HG02870 (cell line): ENCODE results near the gene KCNH1.

Source experiments
- ATAC-seq: cut with Tn5 transposase; IDR thresholded peaks from one replicate; pipeline ENCODE4 v1.9.1; 2021; ENCODE audit warnings: mild to moderate bottlenecking, moderate library complexity; ENCODE audit not compliant: unreplicated experiment

The KCNH1 gene

GRCh38 chr1:210882414-210883221 is 251.3 kb downstream of the KCNH1 start:
- no peak for ATAC-seq

DNA sequence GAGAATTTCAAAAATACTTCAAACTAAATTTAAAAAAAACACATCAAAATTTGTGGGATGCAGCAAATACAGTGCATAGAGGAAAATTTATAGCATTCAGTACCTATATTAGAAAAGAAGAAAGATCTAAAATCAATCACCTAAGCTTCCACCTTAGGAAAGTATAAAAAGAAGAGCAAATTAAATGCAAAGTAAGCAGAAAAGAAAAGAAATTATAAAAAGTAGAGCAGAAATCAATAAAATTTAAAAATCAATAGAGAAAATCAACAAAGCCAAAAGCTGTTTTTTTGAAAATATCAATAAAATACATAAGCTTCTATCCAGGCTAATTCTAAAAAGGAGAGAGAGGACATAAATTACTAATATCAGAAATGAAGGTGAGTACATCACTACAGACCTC is 255.4 kb downstream of the KCNH1 start:
- ATAC-seq = no peak

DNA sequence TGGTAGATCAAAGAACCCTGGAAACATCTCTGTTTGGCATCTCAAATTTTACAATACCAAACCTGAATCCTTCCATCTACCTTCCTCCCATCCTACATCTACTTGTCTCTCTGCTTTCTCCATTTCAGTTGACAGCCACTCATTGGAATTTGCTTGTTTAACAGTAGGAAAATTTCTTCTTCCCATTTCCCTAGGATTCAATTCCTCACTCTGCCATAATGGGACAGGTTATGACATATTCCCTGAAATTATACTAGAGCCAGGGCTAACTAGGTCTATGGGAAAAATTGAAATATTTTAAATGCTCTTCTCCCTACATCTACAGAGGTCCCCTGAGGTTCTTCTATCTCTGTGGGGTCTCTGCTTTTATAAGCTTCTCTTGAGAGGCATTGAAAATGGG is 257.7 kb downstream of the KCNH1 start:
- ATAC-seq = no peak

DNA sequence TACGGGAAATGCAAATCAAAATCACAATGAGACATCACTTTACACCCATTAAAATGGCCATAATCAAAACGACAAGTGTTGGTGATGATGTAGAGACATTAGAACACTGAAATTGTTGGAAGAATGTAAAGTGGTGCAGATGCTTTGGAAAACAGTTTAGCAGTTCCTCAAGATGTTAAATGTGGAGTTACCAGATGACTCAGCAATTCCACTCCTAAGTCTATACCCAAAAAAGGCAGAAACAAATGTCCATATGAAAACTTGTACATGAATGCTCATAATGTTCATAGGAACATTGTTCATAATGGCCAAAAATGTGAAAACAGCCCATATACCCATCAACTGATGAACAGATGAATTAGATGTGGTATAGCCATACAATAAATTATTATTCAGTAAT is 267.4 kb downstream of the KCNH1 start:
- ATAC-seq = no peak

GRCh38 chr1:210857705-210858104 is 276.2 kb downstream of the KCNH1 start:
- no peak for ATAC-seq

GRCh38 chr1:210857146-210857663 is 276.7 kb downstream of the KCNH1 start:
- no peak for ATAC-seq

DNA sequence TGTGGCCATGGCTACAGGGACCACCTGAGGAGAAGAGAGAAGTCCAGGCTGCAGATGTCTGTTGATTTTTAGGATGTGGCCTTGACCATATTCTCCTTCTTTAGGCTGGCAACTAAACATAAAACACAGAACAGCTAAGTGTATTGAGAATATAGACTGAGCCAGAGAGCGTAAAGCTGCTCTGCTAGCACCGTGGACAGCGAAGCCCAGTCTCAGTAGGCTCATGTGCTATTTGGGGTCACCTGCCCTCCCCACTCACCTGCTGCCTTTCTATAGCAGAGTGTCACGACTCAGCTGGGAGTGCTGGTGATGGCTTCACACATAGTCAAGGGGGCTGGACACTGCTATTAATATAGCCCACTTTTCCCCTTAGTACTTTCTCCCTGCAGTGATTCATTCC is 278.5 kb downstream of the KCNH1 start:
- no peak for ATAC-seq

- ATAC-seq = no peak
Observed at GRCh38 chr1:210853276-210853675, 280.7 kb downstream of the KCNH1 start.

DNA sequence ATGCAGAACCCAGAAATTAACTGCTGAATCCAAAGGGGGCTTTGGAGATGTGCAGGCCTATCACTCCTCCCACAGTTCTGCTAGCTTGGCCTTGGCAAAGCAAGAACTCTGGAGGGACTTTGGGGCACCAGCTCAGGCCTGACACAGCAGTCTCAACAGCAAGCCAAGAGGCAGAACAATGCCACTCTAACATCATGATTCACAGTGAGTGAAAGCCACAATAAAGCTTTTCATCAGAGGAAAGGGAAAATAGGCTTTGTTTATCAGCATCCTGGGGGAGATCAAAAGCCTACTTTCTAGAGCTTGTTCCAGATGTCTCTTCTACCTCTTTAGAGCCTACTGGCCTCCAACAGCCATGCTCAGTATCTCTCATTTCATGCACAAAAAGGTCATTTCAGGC is 283.4 kb downstream of the KCNH1 start:
- ATAC-seq = no peak

DNA sequence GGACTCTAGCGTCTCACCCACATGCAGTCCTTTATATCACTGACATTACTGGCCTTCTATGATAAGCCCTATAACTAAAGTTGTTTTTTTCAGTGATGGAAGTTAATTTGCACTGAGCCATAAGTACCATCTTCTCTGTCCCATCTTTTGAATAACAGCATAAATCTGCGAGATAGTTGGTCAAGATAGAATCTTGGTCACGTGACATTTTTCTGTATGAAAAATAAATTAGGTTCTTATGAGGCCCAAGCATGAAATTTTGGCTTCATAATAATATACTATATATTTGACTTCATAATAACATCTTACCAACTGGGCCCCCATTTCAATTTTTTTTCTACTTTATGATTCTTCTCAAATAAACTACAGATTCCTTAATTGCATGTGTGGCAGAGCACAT is 285.5 kb downstream of the KCNH1 start:
- no peak for ATAC-seq

DNA sequence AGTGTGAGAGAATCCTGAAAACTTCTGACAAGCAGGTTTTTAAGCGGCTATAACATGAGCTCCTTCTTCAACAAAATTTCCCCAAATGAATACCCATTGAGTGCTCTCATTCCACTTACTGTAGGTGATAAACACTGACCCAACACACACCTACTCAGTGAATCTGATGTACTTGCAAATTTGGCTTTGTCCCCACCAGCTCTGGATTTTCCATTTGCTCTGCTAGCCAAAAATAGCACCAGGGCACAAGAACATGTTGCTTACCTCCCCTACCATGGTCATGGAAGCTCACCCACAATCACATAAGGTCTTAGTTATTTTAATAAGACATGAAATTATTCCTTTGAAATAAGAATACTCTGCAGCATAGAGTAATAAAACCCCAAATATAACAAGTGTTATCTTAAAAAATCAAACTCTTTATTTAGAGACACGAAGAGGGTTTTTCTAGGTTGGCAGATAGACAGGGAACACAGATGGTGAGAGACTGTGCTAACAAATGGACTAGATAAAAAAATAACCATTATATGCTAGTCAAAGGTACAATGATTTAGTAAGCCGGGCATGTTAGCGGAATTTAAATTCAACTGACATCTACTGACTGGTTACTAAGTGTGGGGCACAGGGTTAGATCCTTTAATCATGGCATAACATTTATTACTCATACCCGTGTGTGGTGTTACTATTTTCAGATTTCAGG is 291.9 kb downstream of the KCNH1 start:
- ATAC-seq = no peak

- ATAC-seq = no peak
Observed at GRCh38 chr1:210830034-210831028, 303.6 kb downstream of the KCNH1 start.

DNA sequence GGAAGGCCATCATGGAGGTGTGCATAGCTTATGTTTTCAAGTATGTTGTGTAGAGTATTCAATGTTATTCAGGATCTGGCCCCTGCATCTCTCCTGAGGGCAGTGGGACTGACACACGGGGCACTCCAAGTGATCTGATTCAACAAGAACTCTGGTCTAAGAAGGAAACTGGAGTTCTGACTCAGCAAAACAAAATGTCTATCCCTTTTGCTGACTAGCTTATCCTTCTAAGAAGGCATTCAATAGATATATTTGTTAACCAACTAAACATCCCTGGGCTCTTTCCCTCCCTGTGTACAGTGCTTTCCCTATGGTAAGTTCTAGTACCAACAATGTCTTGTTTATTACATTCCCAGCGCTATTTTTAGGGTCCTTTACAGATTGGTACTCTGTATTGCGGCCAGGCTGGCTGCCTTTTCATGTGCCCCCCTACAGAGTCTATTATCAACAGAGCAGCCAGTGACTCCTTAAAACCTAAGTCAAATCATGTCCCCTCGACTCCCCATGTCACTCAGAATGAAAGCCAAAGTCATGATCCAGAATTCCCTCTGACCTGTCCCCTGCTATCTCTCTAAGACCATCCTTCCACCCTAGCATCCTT is 304.9 kb downstream of the KCNH1 start:
- ATAC-seq = no peak

- no peak for ATAC-seq
Observed at GRCh38 chr1:210827481-210827880, 306.5 kb downstream of the KCNH1 start.

DNA sequence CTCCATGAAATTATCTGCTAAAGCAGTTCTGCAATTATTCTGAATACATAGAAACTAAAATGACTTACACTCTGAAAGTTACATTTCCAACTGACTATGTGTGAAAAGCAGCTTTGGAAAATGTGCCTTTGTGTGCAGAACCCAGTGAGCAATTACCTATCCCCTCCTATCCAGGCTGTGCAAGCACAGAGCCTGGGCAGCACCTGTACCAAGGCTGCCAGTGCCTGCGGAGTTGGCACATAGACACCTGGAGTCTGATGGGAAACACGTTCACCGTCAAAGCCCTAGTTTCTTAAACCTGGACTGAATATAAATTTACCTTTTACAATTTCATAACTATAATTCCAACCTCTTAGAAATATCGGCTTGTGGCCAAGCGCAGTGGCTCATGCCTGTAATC is 307.3 kb downstream of the KCNH1 start:
- no peak for ATAC-seq

- ATAC-seq = no peak
Observed at GRCh38 chr1:210822932-210823331, 311.0 kb downstream of the KCNH1 start.

DNA sequence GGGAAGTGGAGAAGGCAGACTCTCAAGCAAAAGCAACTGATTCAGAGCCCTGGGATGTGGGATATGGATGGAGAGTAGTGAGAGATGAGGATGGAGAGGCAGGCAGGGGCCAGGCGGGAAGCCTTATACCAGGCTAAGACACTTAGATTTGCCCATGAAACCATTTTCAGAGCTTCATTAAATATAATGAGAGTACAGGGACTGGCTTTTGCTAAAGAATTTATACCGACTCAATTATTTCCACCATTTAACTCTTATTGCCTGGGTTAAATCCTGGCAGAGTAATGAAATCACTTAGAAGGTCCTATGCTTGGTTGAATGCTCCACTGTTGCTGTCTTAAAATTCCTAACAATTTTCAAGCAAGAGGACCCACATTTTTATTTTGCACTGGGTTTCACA is 311.7 kb downstream of the KCNH1 start:
- ATAC-seq = no peak

- ATAC-seq = no peak
Observed at GRCh38 chr1:210821615-210822014, 312.3 kb downstream of the KCNH1 start.

DNA sequence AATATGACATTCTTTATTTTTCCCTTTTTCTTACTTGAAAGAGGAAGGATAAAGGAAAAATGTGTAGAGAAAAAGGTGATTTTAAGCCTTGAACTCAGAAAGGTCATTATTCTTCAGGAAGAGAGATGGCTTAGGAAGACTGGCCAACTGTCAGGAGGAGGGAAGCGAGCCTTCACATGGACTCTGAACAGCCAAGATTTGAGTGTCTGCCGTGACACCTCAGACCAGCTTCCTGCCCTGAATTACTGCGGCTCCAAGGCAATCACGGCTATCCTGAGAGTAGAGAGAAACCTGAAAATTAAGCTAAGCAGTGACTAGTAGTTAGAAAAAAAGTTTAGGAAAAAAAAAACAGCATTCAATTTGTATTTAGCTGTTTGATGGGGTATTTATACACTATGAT is 314.7 kb downstream of the KCNH1 start:
- no peak for ATAC-seq

DNA sequence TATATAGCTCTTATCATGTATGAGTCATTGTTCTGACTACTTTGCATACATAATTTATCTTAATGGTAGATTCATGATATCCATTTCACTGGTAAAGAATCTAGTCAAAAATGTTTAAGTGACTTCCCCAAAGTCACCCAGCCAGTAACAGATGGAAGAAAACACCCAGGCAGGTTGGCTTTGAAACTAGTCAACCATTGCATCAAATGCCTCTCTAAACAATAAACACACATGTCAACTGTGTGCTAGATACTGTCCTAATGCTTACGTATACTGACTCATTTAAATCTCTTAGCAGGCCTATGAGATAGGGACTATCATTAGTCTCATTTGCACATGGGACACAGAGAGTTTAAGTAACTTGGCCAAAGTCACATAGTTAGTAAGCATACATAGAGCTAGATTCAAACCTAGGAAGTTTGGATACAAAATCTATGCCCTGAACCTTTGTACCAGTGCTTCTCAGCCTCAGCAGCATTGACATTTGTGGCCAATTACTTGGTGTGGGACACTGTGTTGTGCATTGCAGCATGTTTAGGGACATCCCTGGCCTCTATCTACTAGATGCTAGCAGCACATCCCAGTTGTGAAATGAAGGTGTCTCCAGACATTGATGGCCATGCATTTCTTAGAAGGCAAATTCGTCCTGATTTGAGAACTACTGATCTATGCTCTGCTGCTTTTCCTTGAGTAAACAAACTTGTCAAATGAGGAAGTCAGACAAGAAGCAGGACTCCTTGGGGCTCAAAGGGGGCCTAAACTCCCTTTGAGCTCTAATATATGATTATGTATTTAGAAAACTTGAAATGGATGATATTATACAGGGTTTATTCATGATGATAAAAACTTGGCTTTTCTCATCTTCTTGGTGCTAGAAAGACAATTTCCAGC is 316.3 kb downstream of the KCNH1 start:
- ATAC-seq = no peak
